Ishikawa (cell line): ENCODE measurements around the gene KCNJ6.

Experiments
- CEBPB ChIP-seq: IDR thresholded peaks from 2 replicates; pipeline ENCODE4 v1.6.1; 2012
- CREB1 ChIP-seq: IDR thresholded peaks from 2 replicates; pipeline ENCODE4 v1.6.1; 2012; ENCODE audit warnings: low read depth
- EGR1 ChIP-seq: IDR thresholded peaks from 2 replicates; pipeline ENCODE4 v1.6.1; 2012
- EP300 ChIP-seq: IDR thresholded peaks from 2 replicates; pipeline ENCODE4 v1.6.1; 2012; ENCODE audit warnings: borderline replicate concordance
- FOXM1 ChIP-seq: IDR thresholded peaks from 2 replicates; pipeline ENCODE4 v1.6.1; 2012; ENCODE audit warnings: low read depth, borderline replicate concordance
- MAX ChIP-seq: IDR thresholded peaks from 2 replicates; pipeline ENCODE4 v1.6.1; 2012
- NFIC ChIP-seq: IDR thresholded peaks from 2 replicates; pipeline ENCODE4 v1.6.1; 2012
- RAD21 ChIP-seq: IDR thresholded peaks from 2 replicates; pipeline ENCODE4 v1.6.1; 2012; ENCODE audit warnings: low read depth
- REST ChIP-seq: IDR thresholded peaks from 2 replicates; pipeline ENCODE4 v1.6.1; 2012; ENCODE audit warnings: low read depth, mild to moderate bottlenecking
- TAF1 ChIP-seq: IDR thresholded peaks from 2 replicates; pipeline ENCODE4 v1.6.1; 2012; ENCODE audit warnings: low read depth, mild to moderate bottlenecking
- TCF12 ChIP-seq: IDR thresholded peaks from 2 replicates; pipeline ENCODE4 v1.6.1; 2012; ENCODE audit warnings: low read depth
- TEAD4 ChIP-seq: IDR thresholded peaks from 2 replicates; pipeline ENCODE4 v1.6.1; 2012
- USF1 ChIP-seq: IDR thresholded peaks from 2 replicates; pipeline ENCODE4 v1.6.1; 2012
- YY1 ChIP-seq: IDR thresholded peaks from 2 replicates; pipeline ENCODE4 v1.6.1; 2012; ENCODE audit warnings: low read depth
- ZBTB7A ChIP-seq: IDR thresholded peaks from 2 replicates; pipeline ENCODE4 v1.6.1; 2012; ENCODE audit warnings: low read depth

The KCNJ6 gene

GRCh38 chr21:37945036-37945435 lies 28.8 kb upstream of the KCNJ6 start:
- TF ChIP-seq EP300 (no peak), MAX (no peak)

- no peak for TF ChIP-seq EP300
- no peak for TF ChIP-seq CREB1
- TF ChIP-seq MAX = no peak
- no peak for TF ChIP-seq RAD21
- no peak for TF ChIP-seq TCF12
- TF ChIP-seq EGR1 = no peak
- no peak for TF ChIP-seq REST
Observed at GRCh38 chr21:37944496-37944895, 28.2 kb upstream of the KCNJ6 start.

- TF ChIP-seq NFIC (no peak), TEAD4 (no peak), EP300 (no peak), TCF12 (no peak), TAF1 (no peak), USF1 (no peak), REST (no peak), ZBTB7A (no peak), MAX (no peak), YY1 (no peak), CEBPB (no peak), FOXM1 (no peak)
Observed at GRCh38 chr21:37940691-37941090, 24.4 kb upstream of the KCNJ6 start.

- TF ChIP-seq REST (no peak), TCF12 (no peak), ZBTB7A (no peak), EGR1 (no peak), EP300 (no peak), TEAD4 (no peak), CREB1 (no peak), FOXM1 (no peak), YY1 (no peak), NFIC (no peak), USF1 (no peak), RAD21 (no peak), CEBPB (no peak), TAF1 (no peak), MAX (no peak)
Observed at GRCh38 chr21:37939838-37940237, 23.6 kb upstream of the KCNJ6 start.

GRCh38 chr21:37939251-37939650 lies 23.0 kb upstream of the KCNJ6 start:
- TF ChIP-seq EGR1 (no peak), EP300 (no peak), TCF12 (no peak), CREB1 (no peak)
